ENCODE results near the gene TIMM13.

The TIMM13 gene

GRCh38 chr19:2454962-2455850, 27.8 kb upstream of the TIMM13 start:
- no peak for DNase-seq (ENCODE audit: low read depth, low spot score)

DNA sequence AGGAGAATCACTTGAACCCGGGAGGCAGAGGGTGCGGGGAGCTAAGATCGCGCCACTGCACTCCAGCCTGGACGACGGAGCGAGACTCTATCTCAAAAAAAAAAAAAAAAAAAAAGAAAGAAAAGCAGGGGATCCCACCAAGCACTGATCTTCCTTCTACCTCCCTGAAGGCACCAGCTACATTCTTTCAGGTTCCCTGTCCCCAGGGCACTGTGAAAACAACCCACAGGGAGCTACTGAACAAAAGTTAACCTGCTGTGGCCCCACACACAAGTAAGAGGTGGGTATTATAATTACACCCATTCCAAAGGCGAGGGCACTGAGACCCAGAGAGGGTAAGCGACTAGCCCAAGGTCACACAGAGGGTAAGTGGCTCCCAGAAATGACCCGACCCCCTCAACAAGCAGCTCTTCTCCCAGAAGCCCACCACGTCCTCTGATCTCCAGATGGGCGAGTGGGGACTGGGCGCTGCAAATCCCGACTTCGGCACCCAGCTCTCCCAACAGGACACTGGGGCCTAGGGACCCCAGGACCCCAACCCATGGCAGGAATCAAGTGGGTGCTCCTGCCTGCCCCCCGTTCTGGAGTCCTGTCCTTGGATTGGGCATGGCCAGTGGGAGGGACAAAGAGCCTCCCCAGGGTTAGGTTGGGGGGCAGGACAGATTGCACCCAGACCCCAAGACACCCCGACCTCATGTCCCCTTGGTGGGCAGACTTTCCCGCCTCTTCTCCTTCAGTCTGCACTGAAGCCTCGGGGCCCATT, 27.0 kb upstream of the TIMM13 start:
- DNase-seq (ENCODE audit: low read depth, low spot score) = no peak

DNA sequence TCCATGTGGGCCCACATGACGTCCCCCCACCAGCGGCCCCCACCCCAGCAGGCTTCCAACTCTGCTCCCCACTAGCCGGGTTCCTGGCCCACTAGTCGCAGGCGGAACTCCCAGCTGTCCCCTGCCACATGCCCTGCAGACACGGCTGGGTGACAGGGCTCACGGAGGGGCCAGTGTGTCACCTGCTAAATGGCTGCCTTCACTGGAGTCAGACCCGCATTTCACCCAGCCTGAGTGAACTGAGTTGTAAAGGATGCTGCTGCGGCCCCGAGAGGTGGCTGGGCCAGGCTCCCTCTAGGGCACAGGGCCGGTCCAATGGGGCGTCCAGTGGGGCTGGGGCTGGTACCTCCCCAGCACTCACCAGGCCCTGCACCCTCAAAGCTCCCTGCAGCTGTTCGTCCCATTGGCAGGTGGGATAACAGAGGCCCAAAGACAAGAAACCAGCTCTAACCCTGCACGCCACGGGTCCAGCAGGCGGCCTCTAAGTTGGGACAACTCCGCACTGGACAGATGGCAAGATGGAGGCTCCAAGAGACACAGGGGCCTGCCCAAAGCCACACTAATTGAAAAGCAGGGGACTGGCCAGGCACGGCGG, 26.1 kb upstream of the TIMM13 start:
- no peak for DNase-seq (ENCODE audit: low read depth, low spot score)

DNA sequence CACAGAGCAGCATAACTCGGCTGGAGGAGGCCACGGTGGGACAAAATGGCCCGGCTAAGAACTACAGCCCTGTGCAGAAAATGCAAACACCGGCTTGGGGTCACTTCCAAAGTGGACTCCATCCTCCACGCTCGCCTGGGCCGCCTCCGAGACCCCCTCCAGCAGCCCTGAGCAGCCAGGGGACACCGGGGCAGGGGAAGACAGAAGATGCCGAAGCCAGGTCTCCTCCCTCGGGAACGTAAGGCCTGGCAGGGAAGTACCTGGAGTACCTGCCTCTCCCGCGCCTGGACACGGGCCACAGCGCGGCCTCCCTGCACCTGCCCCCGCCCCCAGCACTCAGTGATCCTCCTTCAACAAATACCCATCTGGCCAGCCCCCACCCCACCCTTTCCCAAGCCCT, 24.4 kb upstream of the TIMM13 start:
- DNase-seq (ENCODE audit: low read depth, low spot score) = no peak

- no peak for DNase-seq (ENCODE audit: low read depth, low spot score)
Observed at GRCh38 chr19:2451138-2451537, 23.8 kb upstream of the TIMM13 start.

- no peak for DNase-seq (ENCODE audit: low read depth, low spot score)
Observed at GRCh38 chr19:2449019-2449418, 21.6 kb upstream of the TIMM13 start.

GRCh38 chr19:2446381-2446780, 19.0 kb upstream of the TIMM13 start:
- DNase-seq (ENCODE audit: low read depth, low spot score) = no peak

GRCh38 chr19:2444251-2445002, 17.0 kb upstream of the TIMM13 start:
- DNase-seq (ENCODE audit: low read depth, low spot score) = no peak

GRCh38 chr19:2443785-2444182, 16.4 kb upstream of the TIMM13 start:
- DNase-seq (ENCODE audit: low read depth, low spot score) = no peak

DNA sequence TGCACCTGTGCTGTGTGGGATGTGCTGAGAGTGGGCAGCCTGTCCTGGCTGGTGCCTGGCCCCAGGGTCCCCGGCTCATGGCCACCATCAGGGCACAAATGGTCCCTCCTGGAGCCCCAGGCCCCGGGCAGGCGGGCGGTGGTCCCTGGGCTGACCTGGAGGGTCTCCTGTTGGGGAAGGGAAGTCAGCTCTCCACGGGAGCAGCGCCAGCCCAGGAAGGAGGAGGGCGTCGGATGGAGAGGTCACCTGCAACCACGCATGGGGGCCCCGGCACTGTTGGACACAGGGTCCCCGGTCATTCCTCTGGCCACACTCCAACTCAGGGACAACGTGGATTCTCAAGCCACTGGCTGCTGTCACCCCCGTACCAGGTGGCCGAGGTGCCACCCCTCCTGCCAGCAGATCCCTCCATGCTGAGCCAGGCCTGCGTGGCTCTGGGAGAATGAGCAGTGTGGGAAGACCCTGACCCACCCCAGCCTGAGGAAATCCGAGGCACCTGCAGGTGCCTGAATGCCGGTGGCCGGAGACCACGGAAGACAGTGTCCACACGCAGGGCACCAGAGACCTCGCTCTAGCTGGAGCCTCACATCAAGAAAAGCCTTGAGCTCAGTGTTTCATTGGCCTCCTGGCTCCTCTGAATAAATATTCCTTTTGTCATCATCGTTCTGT, 15.9 kb upstream of the TIMM13 start:
- DNase-seq (ENCODE audit: low read depth, low spot score) = no peak

- DNase-seq (ENCODE audit: low read depth, low spot score) = no peak
Observed at GRCh38 chr19:2441096-2441752, 13.8 kb upstream of the TIMM13 start.

DNA sequence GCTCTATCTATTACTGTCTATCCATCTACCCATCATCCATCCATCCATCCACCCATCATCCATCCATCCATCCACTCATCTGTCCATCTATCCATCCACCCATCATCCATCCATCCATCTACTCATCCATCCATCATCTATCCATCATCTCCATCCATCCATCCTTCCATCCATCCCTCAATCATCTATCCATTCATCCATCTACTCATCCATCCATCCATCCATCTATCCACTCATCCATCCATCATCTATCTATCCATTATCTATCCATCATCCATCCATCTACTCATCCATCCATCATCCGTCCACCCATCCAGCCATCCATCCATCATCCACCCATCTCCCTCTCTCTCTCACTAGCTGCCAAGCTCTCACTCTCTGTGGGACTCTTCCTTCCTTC, 13.1 kb upstream of the TIMM13 start:
- DNase-seq (ENCODE audit: low read depth, low spot score) = no peak

GRCh38 chr19:2438178-2438577, 10.8 kb upstream of the TIMM13 start:
- no peak for DNase-seq (ENCODE audit: low read depth, low spot score)

DNA sequence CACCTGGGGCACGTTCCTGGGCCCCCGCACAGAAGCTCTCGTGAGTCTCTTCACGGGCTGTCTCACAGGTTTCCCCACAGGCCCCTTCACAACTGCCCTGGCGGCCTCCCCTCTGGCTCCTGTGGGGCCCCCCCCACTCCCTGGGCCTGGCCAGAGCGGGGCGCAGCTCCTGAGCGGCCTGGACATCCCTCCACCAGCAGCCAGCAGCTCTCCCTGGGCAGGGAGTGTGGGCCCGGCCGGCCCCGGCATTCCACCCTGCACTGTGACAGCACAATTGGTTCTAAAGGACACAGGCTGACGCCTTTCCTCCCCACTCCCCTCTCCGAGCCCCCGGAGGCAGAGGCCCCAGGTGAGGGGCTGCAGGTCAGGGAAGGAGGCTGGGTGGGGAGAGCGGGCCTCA, 9.5 kb upstream of the TIMM13 start:
- no peak for DNase-seq (ENCODE audit: low read depth, low spot score)

DNA sequence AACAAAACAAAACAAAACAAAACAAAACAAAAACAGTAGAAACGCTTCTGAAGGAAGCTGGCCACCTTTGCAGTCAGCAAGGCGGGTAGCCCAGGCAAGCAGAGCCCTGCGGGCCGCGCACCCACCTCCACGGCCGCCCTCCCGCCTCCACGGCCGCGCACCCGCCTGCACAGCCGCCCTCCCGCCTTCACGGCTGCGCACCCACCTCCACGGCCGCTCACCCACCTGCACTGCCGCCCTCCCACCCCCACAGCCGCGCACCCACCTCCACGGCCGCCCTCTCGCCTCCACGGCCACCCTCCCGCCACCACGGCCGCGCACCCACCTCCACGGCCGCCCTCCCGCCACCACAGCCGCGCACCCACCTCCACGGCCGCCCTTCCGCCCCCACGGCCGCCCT, 9.0 kb upstream of the TIMM13 start:
- DNase-seq (ENCODE audit: low read depth, low spot score) = no peak

- no peak for DNase-seq (ENCODE audit: low read depth, low spot score)
Observed at GRCh38 chr19:2434721-2435265, 7.4 kb upstream of the TIMM13 start.

GRCh38 chr19:2434267-2434666, 6.9 kb upstream of the TIMM13 start:
- DNase-seq (ENCODE audit: low read depth, low spot score) = no peak

GRCh38 chr19:2433854-2434253, 6.5 kb upstream of the TIMM13 start:
- no peak for DNase-seq (ENCODE audit: low read depth, low spot score)

- DNase-seq (ENCODE audit: low read depth, low spot score) = no peak
Observed at GRCh38 chr19:2432131-2432848, 4.9 kb upstream of the TIMM13 start.

Data from iPS DF 19.7 (cell line).